Astrocyte (in vitro differentiated cells and primary cell): ENCODE measurements around the gene VSIG2.

Experiments
- EZH2 ChIP-seq: IDR thresholded peaks from 2 replicates; pipeline ENCODE4 v1.6.1; 2012; ENCODE audit warnings: mild to moderate bottlenecking, low read length, inconsistent platforms; ENCODE audit not compliant: insufficient read depth
- TF ChIP-seq, protein P1 (sequence below): IDR thresholded peaks from 2 replicates; pipeline ENCODE4 v1.5.1; 2011; ENCODE audit warnings: low read depth, mild to moderate bottlenecking, inconsistent platforms, low read length, moderate library complexity; ENCODE audit not compliant: insufficient read depth

DNA sequence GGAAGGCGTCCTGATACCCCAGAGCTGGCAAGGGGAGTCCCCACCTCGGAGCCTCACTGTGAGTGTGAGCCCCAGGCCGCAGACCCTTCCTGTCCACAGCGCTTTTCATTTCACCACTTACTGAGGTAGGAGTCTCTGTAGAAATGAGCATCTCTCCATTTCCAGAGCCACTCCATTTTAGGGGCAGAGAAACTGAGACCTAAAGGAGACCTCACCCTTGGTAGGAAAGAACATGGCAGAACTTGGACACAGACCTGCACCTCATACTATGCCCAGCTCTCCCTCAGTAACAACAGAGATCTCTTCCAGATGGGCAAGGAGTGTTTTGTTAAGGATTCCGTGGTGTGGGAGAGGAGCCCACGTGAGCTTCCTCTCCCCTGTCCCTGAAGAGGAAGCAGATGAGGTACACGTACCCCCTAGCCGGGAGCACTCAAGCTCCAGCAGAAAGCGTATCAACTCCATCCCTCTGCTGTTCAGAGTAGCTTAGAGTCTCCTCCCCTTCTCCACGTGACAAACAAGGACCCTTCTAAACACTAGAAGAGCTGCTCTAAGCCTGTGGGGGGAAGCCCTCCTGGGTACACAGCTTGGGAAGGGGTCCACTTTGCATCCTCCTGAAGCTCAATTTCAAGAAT is 532 bp upstream of the VSIG2 start:
- TF ChIP-seq, protein P1, sequence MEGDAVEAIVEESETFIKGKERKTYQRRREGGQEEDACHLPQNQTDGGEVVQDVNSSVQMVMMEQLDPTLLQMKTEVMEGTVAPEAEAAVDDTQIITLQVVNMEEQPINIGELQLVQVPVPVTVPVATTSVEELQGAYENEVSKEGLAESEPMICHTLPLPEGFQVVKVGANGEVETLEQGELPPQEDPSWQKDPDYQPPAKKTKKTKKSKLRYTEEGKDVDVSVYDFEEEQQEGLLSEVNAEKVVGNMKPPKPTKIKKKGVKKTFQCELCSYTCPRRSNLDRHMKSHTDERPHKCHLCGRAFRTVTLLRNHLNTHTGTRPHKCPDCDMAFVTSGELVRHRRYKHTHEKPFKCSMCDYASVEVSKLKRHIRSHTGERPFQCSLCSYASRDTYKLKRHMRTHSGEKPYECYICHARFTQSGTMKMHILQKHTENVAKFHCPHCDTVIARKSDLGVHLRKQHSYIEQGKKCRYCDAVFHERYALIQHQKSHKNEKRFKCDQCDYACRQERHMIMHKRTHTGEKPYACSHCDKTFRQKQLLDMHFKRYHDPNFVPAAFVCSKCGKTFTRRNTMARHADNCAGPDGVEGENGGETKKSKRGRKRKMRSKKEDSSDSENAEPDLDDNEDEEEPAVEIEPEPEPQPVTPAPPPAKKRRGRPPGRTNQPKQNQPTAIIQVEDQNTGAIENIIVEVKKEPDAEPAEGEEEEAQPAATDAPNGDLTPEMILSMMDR, result no peak
- no peak for TF ChIP-seq EZH2
